SKM-1 treated with dmso at 0.1 percent for 144 hours (cell line): Measurements from ENCODE around the gene CDK16.

ENCODE experiments used
- DNase-seq: peaks from one replicate; lab custom pipeline; 2025; ENCODE audit not compliant: unreplicated experiment; lab: John Stamatoyannopoulos, UW

Gene CDK16

DNA sequence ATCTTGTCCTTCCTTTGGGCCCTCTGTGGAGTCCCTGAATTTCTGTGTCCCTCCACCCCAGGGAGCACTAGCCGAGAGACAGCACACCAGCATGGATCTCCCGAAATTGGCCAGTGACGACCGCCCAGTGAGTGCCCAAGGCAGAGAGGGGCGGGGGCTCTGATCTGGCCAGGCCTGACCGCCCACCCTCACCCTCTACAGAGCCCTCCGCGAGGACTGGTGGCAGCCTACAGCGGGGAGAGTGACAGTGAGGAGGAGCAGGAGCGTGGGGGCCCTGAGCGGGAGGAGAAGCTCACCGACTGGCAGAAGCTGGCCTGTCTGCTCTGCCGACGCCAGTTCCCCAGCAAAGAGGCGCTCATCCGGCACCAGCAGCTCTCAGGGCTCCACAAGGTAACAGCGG lies 33.2 kb upstream of the CDK16 start:
- DNase-seq: no peak

DNA sequence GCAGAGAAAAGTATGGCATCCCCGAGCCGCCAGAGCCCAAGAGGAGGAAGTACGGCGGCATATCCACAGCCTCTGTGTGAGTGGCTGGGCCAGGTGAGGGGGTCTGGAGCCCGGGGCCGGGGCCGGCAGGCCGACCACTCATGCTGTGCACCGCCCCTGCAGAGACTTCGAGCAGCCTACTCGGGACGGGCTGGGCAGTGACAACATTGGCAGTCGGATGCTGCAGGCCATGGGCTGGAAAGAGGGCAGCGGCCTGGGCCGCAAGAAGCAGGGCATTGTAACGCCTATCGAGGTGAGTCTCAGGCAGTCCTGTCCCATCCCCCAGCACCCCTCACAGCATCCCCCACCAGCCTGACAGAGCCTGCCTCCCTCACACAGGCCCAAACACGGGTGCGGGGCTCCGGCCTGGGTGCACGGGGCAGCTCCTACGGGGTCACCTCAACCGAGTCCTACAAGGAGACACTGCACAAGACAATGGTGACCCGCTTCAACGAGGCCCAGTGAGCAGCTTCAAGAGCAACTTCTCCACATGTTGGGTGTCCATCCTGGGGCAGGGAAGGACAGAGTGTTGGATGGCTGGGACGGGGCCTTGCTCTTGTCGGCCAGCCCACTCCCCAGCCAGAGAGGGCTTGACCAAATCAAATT lies 32.3 kb upstream of the CDK16 start:
- no peak for DNase-seq

DNA sequence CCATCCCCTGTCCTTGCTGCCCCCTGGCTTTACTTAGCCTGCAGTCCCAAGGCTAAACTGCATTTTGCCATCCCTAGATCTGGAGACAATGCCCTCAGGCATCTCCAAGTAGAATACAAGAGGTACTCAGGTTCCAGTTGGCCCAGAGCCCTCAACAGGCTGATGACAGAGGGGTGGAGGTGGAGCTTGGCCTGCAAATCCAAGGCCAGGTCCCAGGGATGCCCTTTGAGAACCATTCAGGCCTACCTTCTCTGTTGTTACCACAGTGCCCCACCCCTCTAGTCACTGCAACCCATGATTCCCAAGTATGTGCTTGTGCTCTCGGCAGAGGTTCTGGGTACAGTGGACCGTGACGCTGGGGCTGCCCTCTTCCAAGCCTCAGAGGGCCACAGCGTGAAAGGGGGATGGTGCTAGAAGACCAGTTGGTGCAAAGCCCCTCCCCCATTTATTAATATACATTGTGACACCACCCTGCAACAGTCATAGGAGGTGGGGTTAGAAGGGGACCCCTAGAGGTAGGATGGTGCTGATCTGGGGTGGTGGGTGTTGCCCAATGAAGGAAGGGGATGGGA lies 31.3 kb upstream of the CDK16 start:
- no peak for DNase-seq

GRCh38 chrX:47189906-47190305 lies 28.6 kb upstream of the CDK16 start:
- no peak for DNase-seq

GRCh38 chrX:47190445-47191269 lies 27.8 kb upstream of the CDK16 start:
- DNase-seq: peak; percentile 74

GRCh38 chrX:47191331-47191730 lies 27.1 kb upstream of the CDK16 start:
- no peak for DNase-seq

DNA sequence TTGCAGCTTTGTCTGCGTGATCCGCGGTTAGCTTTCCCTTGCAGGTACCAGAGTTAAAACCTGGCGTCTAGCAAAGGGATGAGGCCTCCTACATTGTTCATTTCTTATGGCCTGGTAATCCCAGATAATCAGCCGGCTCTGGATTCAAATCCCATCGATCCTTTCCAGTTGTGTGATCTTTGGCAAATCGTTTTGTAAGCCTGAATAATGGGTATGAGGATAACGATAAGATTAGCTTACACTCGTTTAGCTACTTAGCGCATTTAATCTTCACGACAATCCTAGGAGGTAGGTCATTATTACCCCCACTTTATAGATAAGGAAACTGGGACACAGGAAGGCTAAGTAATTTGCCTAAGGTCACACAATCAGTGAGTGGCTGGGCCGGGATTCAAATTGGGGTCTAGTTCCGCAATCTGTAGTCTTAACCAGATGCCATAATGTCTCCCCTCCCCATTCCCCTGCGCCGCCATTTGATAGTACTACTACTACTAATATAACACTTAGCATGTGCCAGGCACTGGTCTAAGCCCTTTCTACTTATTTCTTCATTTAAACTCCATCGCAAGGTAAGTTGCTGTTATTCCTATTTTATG lies 26.6 kb upstream of the CDK16 start:
- no peak for DNase-seq

- DNase-seq: peak; percentile 83
Measured at GRCh38 chrX:47193475-47194193, 24.8 kb upstream of the CDK16 start, which contains the start of gene UBA1. UBA1 (plus strand) TSS chrX:47193829; CDS start chrX:47198803, 4,974 bp downstream.

- no peak for DNase-seq
Measured at GRCh38 chrX:47194194-47194787, 24.2 kb upstream of the CDK16 start.

- DNase-seq: no peak
Measured at GRCh38 chrX:47196098-47196497, 22.4 kb upstream of the CDK16 start.

DNA sequence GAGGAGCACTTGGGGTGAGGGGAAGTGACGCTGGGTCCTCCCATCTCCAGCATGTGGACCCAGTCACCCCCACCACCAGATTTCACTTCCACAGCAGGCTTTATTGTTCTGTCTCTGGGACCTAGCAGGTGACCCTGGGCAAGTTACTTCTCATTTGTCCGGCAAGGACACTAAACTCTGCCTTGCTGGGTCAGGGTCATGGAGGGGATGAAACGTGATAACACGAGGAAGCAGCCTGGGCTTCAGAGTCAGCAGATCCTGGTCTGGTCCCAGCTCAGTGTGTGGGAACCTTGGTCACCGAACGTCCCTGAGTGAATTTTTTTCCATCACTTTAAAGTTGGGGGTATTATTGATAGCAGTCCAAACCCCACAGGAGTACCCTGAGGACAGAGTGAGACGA lies 21.0 kb upstream of the CDK16 start:
- no peak for DNase-seq

DNA sequence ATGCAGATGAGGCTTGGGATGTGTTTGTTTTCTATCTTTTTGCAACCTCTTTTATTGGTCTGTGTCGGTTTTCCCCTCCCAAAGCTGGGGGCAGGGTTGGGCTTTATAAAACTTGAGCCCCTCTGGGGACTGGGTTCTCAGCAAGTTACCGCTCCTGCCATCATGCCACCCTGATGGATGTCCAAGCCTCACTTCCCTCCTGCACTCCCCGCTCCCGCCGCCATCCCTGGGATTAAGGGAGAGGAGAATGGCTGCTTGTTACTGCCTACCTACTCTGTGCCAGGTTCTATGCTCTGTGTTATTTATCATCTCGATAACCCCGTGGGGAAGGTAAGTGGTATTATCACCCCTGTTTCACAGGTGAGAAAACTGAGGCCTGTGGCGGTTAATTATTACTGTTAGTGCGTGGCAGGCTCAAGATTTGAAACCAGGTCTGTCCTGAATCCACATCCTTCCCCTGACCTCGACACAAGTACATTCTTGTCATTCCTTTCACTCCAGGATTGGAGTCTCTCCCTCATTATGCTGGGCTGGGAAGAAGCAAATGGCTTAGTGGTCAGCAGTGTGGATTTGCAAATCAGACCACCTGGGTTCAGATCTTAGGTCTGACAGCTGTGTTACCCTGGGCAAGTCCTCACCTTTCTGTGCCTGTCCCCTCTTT lies 20.3 kb upstream of the CDK16 start:
- DNase-seq: no peak

DNA sequence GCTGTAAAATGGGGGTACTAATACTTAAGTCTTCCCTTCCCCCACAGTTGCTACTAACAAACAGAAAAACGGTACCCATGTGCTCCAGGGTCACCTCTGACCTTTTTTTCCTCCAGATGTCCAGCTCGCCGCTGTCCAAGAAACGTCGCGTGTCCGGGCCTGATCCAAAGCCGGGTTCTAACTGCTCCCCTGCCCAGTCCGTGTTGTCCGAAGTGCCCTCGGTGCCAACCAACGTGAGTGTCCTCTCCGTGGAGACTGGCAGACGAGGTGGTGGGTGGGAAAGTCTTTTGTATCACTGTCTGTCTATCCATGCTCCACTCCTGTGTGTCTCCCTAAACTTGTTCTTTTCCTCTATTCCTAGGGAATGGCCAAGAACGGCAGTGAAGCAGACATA lies 19.8 kb upstream of the CDK16 start:
- no peak for DNase-seq

DNA sequence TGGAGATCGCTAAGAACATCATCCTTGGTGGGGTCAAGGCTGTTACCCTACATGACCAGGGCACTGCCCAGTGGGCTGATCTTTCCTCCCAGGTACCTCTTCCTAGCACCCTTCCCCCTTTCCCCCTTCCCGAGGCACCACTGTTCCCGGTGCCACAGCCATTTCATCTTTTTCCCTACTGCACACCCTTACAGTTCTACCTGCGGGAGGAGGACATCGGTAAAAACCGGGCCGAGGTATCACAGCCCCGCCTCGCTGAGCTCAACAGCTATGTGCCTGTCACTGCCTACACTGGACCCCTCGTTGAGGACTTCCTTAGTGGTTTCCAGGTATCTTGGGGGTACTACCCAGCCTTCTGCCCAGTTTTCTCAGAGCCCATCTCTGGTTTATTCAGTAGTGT lies 19.2 kb upstream of the CDK16 start:
- DNase-seq: no peak

DNA sequence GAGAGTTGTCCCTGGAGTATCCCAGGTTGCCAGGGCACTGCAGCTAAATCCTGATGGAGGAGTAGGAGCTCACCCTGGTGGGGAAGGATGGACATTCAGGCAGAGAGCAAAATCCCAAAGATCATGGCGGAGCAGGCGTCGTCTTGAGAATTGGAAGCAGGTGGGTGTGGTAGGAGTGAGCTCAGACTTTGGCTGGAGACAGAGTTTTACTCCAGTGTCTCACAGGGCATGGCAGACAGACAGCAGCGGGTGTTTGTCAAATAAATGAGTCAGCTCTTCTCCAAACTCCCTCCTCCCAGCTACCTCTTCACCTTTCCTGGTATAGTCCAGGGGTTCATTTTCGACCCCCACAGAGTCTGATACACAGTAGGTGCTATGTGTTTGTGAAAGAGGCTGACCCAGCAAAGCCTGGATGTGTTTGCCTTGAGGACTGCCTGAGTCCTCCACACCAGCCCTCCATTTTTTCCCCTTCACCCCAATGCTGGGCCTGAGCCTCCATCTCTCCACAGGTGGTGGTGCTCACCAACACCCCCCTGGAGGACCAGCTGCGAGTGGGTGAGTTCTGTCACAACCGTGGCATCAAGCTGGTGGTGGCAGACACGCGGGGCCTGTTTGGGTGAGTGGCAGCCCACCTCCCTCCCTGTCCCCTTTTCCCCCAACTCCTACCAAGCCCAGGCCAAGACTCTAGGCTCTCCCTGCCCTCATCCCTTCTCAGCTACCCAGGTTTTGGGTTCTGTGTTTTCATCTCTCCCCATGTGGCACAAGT lies 17.9 kb upstream of the CDK16 start:
- no peak for DNase-seq

DNA sequence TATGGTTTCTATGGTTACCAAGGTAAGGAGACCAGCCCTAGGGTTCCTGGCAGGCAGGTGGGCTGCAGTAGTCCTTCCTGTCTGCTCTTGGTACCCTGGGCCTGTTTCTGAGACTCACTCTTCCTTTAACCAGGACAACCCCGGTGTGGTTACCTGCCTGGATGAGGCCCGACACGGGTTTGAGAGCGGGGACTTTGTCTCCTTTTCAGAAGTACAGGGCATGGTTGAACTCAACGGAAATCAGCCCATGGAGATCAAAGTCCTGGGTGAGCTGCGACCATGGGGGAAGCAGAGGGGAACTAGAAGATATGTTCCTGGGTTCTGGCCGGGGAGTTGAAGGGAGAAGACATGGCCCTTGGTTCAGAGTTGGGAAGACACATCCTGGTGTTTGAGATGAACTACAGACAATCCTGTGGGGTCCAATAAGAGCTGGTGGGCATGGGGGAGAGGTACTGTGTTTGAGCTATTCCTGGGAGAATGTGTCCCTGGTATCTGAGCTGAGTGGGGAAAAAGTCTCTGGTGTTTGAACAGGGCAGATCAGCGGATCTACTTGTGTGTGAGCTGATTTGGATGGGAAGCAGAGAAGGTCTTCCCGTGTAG lies 17.0 kb upstream of the CDK16 start:
- DNase-seq: no peak

DNA sequence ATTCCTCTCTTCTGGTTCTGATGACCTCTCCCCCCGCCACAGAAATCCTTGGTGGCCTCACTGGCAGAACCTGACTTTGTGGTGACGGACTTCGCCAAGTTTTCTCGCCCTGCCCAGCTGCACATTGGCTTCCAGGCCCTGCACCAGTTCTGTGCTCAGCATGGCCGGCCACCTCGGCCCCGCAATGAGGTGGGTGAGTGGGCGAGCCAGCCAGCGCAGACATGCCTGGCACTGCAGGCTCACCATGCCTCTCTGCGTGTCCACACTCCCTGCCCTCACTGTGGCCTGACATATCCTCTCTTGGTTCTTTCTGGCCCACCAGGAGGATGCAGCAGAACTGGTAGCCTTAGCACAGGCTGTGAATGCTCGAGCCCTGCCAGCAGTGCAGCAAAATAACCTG lies 16.2 kb upstream of the CDK16 start:
- no peak for DNase-seq

DNA sequence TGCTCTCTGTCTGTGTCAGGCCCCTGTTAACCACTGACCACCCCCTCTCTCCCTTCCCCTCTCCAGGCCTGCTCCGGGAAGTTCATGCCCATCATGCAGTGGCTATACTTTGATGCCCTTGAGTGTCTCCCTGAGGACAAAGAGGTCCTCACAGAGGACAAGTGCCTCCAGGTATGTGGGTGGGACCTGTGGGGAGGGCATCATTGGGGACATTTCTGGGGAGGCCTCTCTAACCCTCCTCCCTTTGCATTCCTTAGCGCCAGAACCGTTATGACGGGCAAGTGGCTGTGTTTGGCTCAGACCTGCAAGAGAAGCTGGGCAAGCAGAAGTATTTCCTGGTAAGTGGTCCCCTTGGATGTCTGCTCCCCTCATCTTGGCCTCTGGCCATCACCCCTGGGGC lies 15.6 kb upstream of the CDK16 start:
- DNase-seq: no peak

DNA sequence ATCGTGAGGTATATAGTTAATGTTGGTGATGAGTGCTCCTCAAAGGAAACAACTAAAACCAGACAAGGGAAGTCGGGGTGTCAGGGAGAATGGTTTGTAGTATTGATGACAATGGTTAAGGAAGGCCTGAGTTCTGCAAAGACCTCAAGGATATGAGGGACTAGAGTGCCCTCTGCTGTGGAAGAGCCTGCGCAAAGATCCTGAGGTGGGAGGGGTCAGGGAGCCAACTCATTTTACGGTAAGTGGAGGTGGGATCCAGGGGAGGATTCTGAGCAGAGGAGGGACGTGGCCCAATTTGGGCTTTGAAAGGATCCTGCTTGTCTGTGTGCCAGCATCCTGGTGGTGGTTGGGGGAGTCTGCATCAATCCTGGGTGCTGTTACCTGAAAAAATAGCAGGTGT lies 13.5 kb upstream of the CDK16 start:
- DNase-seq: no peak
